ENCODE data around the gene SRD5A1.
"Not testable (repeated sequence)": the region's sequence is repeated elsewhere in the genome, so short reads cannot be mapped to it uniquely, and the experiment has no call there.

SRD5A1 gene

GRCh38 chr5:6638236-6638635, 5.0 kb downstream of the SRD5A1 start:
- in situ Hi-C loops (cut with MboI; ENCODE audit: low sequenced_read_pairs), result no loop called here

- in situ Hi-C loops (cut with MboI; ENCODE audit: low sequenced_read_pairs), result no loop called here
Observed at GRCh38 chr5:6642655-6643054, 9.4 kb downstream of the SRD5A1 start.

- in situ Hi-C loops (cut with MboI; ENCODE audit: low sequenced_read_pairs), result no loop called here
Observed at GRCh38 chr5:6644794-6645241, 11.6 kb downstream of the SRD5A1 start.

GRCh38 chr5:6645571-6646362, 12.5 kb downstream of the SRD5A1 start:
- in situ Hi-C loops (cut with MboI; ENCODE audit: low sequenced_read_pairs), result not testable (repeated sequence)

GRCh38 chr5:6649186-6649585, 15.9 kb downstream of the SRD5A1 start:
- in situ Hi-C loops (cut with MboI; ENCODE audit: low sequenced_read_pairs), result no loop called here

- in situ Hi-C loops (cut with MboI; ENCODE audit: low sequenced_read_pairs), result no loop called here
Observed at GRCh38 chr5:6649681-6650080, 16.4 kb downstream of the SRD5A1 start.

GRCh38 chr5:6652025-6652424, 18.8 kb downstream of the SRD5A1 start:
- in situ Hi-C loops (cut with MboI; ENCODE audit: low sequenced_read_pairs), result no loop called here

- in situ Hi-C loops (cut with MboI; ENCODE audit: low sequenced_read_pairs), result no loop called here
Observed at GRCh38 chr5:6655432-6655831, 22.2 kb downstream of the SRD5A1 start.

- in situ Hi-C loops (cut with MboI; ENCODE audit: low sequenced_read_pairs), result no loop called here
Observed at GRCh38 chr5:6656680-6657079, 23.4 kb downstream of the SRD5A1 start.

- in situ Hi-C loops (cut with MboI; ENCODE audit: low sequenced_read_pairs), result no loop called here
Observed at GRCh38 chr5:6659941-6660684, 26.9 kb downstream of the SRD5A1 start.

GRCh38 chr5:6660688-6661087, 27.4 kb downstream of the SRD5A1 start:
- in situ Hi-C loops (cut with MboI; ENCODE audit: low sequenced_read_pairs), result no loop called here

GRCh38 chr5:6666762-6667161, 33.5 kb downstream of the SRD5A1 start:
- in situ Hi-C loops (cut with MboI; ENCODE audit: low sequenced_read_pairs), result no loop called here

- in situ Hi-C loops (cut with MboI; ENCODE audit: low sequenced_read_pairs), result no loop called here
Observed at GRCh38 chr5:6667648-6668047, 34.4 kb downstream of the SRD5A1 start.

GRCh38 chr5:6668717-6669116, 35.5 kb downstream of the SRD5A1 start:
- in situ Hi-C loops (cut with MboI; ENCODE audit: low sequenced_read_pairs), result not testable (repeated sequence)

GRCh38 chr5:6673031-6673430, 39.8 kb downstream of the SRD5A1 start:
- in situ Hi-C loops (cut with MboI; ENCODE audit: low sequenced_read_pairs), result no loop called here

GRCh38 chr5:6673963-6674362, 40.7 kb downstream of the SRD5A1 start:
- in situ Hi-C loops (cut with MboI; ENCODE audit: low sequenced_read_pairs), result no loop called here

GRCh38 chr5:6674421-6674820, 41.2 kb downstream of the SRD5A1 start:
- in situ Hi-C loops (cut with MboI; ENCODE audit: low sequenced_read_pairs), result no loop called here

GRCh38 chr5:6674886-6675285, 41.6 kb downstream of the SRD5A1 start:
- in situ Hi-C loops (cut with MboI; ENCODE audit: low sequenced_read_pairs), result no loop called here

GRCh38 chr5:6675784-6676491, 42.7 kb downstream of the SRD5A1 start:
- in situ Hi-C loops (cut with MboI; ENCODE audit: low sequenced_read_pairs), result no loop called here

GRCh38 chr5:6676702-6677101, 43.5 kb downstream of the SRD5A1 start:
- in situ Hi-C loops (cut with MboI; ENCODE audit: low sequenced_read_pairs), result no loop called here

- in situ Hi-C loops (cut with MboI; ENCODE audit: low sequenced_read_pairs), result no loop called here
Observed at GRCh38 chr5:6678385-6678784, 45.1 kb downstream of the SRD5A1 start.

- in situ Hi-C loops (cut with MboI; ENCODE audit: low sequenced_read_pairs), result no loop called here
Observed at GRCh38 chr5:6680922-6681321, 47.7 kb downstream of the SRD5A1 start.
